Measurements from ENCODE around the gene KPNB1.
A peak's percentile ranks its signal among the peaks of the same experiment; 100 is the strongest.

Gene KPNB1

GRCh38 chr17:47649153-47649971 lies at the start of gene KPNB1:
TSS of gene KPNB1 (plus strand) at chr17:47649919. CDS start at chr17:47650245, 326 bp downstream.
- peak; percentile 87 to 97 (median 94) for DNase-seq (ENCODE audit: low read depth in 4 of 4, low spot score in 1 of 4)

DNA sequence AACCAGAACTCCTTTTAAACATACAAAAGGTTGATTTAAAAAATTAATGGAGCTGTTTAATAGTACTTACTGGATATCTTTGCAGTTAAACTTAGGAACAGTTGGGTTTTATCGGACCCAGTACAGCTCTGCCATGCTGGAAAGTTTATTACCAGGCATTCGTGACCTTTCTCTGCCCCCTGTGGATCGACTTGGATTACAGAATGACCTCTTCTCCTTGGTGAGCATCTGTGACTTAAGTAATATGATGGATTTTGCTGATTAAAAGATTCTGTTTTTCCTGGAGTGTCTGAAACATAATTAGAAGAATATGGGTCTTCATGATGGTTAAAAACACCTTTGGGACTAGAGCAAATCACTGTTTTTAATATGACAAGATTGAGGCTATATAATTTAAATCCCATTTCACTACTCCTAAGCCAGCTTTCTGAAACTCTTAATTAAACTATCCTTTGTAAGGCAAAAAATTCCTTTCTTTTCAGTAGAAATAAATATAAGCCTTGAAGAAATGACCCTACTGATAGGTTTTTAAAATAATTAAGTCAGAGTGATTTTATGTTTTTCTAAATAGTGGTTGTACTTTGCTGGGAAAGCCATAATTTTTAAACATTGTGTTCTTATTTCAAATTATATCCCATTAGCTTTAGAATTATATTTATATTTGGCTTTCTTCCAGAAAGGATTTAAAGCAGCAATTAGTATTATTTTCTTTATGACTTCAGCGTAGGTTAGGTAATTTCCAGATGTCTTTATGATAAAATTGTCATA lies 45.7 kb upstream of the KPNB1 start:
- DNase-seq (ENCODE audit: low read depth in 4 of 4, low spot score in 1 of 4) = no peak

DNA sequence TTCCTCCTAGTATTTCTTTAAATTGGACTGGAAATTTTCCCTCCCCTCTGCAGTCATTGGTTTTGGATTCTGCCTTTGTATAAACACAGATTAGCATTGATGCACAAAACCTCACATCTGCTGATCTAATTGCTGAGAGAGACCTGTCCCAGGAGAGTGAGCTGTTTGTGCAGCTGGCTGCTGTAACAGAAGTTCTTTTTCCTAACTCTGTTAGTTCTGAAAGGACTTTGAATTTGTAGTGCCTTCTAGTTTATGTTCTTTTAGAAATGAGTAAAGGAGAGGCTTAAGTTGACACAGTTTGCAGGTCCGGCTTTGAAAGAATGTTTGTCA lies 45.2 kb upstream of the KPNB1 start:
- DNase-seq (ENCODE audit: low read depth in 4 of 4, low spot score in 1 of 4) = no peak

GRCh38 chr17:47605011-47605410 lies 44.7 kb upstream of the KPNB1 start:
- DNase-seq (ENCODE audit: low read depth in 4 of 4, low spot score in 1 of 4) = no peak

DNA sequence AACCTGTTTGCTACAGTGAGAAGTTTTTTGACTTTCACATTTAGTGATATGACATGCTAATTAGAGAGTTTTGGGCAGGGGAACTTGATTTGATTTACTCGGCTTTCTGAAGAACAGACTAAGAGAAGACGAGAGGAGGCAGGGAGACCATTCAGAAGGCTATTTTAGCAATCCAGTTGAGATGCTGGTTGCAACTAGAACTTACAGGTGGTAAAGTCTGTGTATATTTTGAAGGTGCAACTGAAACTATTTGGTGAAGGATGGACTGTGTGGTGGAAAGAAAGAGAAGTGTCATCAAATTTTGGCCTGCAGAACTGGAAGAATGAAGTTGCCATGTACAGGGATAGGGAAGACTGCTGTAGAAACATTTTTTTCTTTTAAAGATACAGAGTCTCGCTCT lies 42.2 kb upstream of the KPNB1 start:
- no peak for DNase-seq (ENCODE audit: low read depth in 4 of 4, low spot score in 1 of 4)

DNA sequence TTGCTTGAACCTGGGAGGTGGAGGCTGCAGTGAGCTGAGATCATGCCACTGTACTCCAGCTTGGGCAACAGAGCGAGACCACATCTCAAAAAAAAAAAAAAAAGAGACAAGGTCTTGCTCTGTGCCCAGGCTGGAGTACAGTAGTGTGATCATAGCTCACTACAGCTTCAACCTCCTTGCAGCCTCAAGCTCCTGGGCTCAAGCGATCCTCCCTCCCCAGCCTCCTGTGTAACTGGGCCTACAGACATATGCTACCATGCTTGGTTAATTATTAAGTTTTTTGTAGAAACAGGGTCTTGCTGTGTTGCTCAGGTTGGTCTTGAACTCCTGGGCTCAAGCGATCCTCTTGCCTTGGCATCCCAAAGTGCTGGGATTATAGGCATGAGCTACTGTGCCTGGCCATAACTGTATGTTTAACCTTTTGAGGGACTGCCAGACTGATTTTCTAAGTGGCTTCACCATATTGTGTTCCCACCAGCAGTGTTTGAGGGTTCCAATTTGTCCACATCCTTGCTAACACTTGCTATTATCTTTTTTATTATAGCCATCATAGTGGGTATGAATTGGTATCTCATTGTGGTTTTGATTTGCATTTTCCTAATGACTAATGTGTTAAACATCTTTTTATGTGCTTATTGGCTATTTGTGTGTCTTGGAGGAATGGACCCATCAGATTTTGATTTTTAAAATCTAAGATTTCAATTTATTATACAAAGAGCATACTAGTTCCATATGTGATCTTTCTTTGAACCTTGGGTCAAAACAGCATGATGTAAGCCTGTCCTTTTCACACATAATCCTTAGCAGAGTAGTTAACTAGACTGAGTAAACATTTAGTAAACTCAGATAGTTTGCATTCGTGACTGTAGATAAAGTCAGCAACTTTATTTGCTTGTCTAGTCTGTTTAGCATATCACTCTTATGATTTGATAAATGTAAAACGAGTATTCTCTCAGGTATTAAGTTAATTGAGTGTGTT lies 38.1 kb upstream of the KPNB1 start:
- no peak for DNase-seq (ENCODE audit: low read depth in 4 of 4, low spot score in 1 of 4)

- no peak for DNase-seq (ENCODE audit: low read depth in 4 of 4, low spot score in 1 of 4)
These were observed 33.8 kb upstream of the KPNB1 start for GRCh38 chr17:47615766-47616424.

DNA sequence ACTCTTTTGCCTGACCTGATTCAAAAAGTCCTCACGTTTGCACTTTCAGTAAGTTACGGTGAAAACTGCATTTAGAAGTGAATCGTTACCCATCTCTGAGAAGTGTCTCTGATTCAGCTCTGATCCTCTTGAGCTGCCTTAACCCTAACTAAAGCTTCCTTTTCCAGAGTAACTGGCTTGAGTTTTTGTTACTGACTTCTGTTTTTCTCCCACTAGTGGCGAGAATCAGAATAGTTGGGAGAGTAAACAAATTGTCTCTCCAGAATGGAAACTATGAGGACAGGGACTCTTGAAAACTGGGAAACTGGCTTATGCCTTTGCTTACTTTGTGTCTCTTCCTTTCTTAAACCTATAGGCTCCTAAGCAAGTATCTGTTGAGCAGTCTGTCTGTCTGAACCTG lies 31.3 kb upstream of the KPNB1 start:
- DNase-seq (ENCODE audit: low read depth in 4 of 4, low spot score in 1 of 4) = no peak

- DNase-seq (ENCODE audit: low read depth in 4 of 4, low spot score in 1 of 4) = no peak
These were observed 29.0 kb upstream of the KPNB1 start for GRCh38 chr17:47620503-47621245.

DNA sequence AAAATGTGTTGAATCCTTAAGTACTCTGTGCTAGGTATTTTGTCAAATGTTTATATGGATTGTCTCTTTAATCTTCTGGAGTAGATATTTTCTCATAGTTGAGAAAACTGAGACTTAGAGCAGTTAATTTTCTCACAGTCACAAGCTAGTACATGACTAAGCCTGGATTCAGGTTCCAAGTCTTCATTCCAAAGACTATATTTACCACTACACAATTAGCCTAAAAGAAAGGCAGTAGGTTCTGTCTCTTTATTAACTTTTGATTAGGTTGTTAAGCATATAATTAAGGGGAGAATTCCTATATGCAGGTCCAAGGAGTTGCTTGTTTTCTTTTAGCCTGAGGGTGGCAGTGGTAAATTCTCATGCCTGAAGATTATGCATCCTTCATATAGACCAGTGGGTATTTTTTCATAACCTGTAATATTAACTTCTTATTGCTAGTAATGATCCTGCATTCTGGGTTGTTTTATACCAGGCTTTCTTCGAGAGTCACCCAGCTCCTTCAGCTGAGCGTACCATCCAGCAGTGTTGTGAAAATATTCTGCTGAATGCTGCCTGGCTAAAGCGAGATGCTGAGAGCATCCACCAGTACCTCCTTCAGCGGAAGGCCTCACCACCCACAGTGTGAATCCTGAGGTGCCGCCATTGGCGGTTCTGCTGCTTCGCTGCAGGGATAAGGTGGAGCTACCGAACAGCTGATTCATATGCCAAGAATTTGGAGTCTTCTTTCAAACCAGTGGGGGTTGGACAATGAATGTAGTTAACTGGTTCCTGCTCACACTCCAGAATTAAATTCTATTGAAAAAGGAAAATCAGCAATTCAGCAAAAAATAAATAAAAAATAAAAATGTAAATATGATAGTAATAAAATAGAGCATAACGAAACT lies 28.2 kb upstream of the KPNB1 start:
- DNase-seq (ENCODE audit: low read depth in 4 of 4, low spot score in 1 of 4) = no peak

DNA sequence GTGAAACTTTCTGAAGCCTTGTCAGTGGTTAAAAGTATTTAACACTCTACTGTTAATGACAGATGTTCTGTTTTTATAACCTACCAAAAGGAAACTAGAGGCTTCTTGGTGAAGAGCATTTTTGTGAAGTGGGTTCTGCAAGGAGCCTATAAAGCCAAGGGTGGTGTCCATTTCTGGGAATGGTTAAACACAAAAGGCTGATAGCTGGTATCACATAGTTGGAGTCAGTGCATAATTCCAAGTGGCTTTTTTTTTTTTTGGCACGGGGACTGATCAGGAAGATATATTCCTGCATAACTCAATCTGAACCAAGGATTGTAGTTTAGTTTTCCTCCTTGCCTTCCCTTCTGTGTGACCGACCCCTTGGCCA lies 27.6 kb upstream of the KPNB1 start:
- no peak for DNase-seq (ENCODE audit: low read depth in 4 of 4, low spot score in 1 of 4)

GRCh38 chr17:47624727-47625068 lies 25.0 kb upstream of the KPNB1 start:
- DNase-seq (ENCODE audit: low read depth in 4 of 4, low spot score in 1 of 4) = no peak

DNA sequence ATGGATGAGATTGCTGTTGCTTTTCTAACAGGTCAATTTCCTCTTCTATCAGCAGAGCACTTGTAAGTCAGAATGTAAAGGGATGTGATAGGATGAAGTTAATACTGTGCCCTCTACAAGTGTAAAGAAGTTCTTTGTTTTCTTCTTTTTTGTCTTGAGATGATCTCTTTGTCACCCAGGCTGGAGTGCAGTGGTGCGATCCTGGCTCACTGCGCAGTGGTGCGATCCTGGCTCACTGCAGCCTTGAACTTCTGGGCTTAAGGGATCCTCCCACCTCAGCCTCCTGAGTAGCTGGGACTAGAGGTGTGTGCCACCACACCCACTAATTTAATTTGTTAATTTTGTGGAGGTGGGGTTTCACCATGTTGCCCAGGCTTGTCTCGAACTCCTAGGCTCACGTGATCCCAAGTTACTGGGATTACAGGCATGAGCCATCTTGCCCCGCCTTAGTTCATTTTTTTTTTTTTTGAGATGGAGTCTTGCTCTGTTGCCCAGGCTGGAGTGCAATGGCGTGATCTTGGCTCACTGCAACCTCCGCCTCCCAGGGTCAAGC lies 21.6 kb upstream of the KPNB1 start:
- DNase-seq (ENCODE audit: low read depth in 4 of 4, low spot score in 1 of 4) = no peak

DNA sequence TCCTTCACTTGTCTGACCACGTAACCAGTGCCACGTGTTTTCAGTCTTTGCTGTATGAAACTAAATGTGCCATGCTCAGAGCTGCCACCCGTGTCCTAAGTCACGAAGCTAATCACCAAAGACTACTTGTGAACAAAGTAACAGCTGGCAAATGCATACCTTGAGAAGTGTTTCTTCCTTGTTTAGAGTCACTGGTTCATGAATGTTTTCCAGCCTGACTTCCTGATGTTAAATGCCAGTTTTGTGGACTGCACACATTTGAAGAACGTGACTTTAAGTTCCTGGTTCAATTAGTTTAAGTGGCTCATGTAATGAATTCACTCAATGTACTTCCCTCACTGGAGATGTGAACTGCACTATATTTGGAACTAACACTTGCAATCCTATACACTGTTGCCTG lies 19.9 kb upstream of the KPNB1 start:
- DNase-seq (ENCODE audit: low read depth in 4 of 4, low spot score in 1 of 4) = no peak

DNA sequence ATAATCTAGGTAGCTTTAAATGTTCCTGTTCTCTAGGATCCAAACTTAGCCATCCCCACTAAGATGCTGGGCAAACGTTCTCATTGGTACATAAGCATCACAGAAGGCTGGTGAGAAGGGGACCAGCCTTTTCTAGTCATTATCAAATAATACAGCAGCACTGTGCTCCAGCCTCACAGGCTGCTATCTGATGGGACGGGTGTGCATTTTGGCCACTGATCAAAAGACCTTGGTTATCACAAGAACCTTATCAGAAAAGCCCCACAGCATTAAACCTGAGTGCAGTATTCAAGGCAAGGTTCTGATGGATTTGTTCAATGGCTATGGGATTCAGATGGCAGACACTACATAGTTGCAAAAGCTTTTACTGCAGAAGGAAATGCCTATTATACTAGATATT lies 19.1 kb upstream of the KPNB1 start:
- DNase-seq (ENCODE audit: low read depth in 4 of 4, low spot score in 1 of 4) = no peak

GRCh38 chr17:47632991-47633390 lies 16.7 kb upstream of the KPNB1 start:
- DNase-seq (ENCODE audit: low read depth in 4 of 4, low spot score in 1 of 4) = no peak

DNA sequence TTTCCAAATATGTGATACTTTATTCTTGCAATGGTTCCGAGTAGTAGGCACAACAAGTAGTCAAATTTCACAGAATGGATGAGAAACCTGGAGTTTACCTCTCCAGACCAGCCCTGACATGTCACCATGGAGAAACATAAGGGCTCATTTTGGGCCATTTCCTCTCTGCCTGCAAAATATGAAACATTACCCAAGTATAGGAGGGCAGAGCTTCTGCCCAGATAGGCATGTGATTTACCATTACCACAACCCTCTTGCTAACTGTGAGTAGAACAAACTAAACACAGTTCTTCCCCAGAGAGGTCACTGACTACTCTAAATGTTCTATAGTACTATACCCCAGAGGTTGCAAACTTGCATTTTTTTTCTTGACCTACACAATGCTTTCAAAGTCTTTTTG lies 15.7 kb upstream of the KPNB1 start:
- no peak for DNase-seq (ENCODE audit: low read depth in 4 of 4, low spot score in 1 of 4)

DNA sequence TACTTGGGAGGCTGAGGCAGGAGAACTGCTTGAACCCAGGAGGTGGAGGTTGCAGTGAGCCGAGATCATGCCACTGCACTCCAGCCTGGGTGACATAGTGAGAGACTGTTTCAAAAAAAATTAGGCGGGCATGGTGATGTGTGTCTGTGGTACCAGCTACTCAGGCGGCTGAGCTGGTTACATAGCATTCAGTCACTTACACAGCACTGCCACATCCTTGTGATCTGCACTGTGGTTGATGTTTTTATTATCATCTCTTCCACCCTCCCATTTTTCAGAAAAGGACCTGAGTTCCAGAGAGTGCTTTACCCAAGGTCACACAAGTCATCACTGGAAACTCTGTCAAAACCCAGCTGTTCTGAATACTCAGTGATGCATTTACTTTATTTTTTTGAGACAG lies 14.8 kb upstream of the KPNB1 start:
- no peak for DNase-seq (ENCODE audit: low read depth in 4 of 4, low spot score in 1 of 4)

DNA sequence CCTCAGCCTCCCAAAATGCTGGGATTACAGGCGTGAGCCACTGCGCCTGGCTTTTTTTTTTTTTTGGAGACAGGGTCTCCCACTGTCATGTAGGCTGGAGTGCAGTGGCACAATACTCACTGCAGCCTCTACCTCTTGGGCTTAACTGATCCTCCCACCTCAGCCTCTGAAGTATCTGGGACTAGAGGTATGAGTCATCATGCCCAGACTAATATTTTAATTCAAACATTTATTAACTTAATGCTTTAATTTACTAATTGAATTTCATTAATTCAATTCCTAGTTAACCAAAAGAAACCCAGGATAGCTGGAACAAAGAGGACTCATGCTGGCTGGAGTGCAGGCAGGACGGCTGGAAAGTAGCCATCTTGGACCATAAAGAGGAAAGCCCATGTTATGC lies 14.0 kb upstream of the KPNB1 start:
- no peak for DNase-seq (ENCODE audit: low read depth in 4 of 4, low spot score in 1 of 4)
